ENCODE measurements around the gene PEA15. TPM values are rescaled to one million over a fixed set of nuclear protein-coding genes. Genes with fewer than 3 reads are reported as not detected.

Gene PEA15
- total RNA-seq, 1 donor from 2014 or later, result 39.1 TPM

GRCh38 chr1:160227034-160227433 lies 21.9 kb downstream of the PEA15 start:
- Histone ChIP-seq H3K9me3 (ENCODE audit: low read depth) (no peaks in the 10 kb centered on the region), H3K79me2 (ENCODE audit: low read depth) (no peaks in the 10 kb centered on the region), H3F3A (ENCODE audit: low read depth) (peaks cover 4% of the 10 kb centered on the region), H3K4me2 (no peak overlapping the region), H3K9ac (no peak overlapping the region), H4K20me1 (ENCODE audit: low read depth) (no peaks in the 10 kb centered on the region), H3K27me3 (no peaks in the 10 kb centered on the region), H3K4me1 (no peaks in the 10 kb centered on the region), H3K4me3 (no peak overlapping the region), H3K27ac (no peak overlapping the region), H3K36me3 (peaks cover 18% of the 10 kb centered on the region), H2AFZ (replicated peaks) (no peak overlapping the region)
- Mint-ChIP-seq H3K4me1 (no peaks in the 10 kb centered on the region), H3K4me3 (no peak overlapping the region), H3K36me3 (peaks cover 37% of the 10 kb centered on the region), H3K27ac (no peak overlapping the region), H3K9me3 (no peaks in the 10 kb centered on the region), H3K27me3 (ENCODE audit: insufficient read depth, low read depth) (no peaks in the 10 kb centered on the region)
- TF ChIP-seq EZH2phosphoT487 (IDR thresholded peaks at IDR 0.05) (no peak), CTCF (IDR thresholded peaks at IDR 0.05) (no peak), EZH2 (IDR thresholded peaks at IDR 0.05) (no peak)
- no peak for DNase-seq (ENCODE audit: low spot score)

GRCh38 chr1:160227561-160227960 lies 22.4 kb downstream of the PEA15 start:
- no peak overlapping the region for H3K27ac Mint-ChIP-seq
- no peak for DNase-seq (ENCODE audit: low spot score)
- Histone ChIP-seq H3K4me3 (no peak overlapping the region), H3K4me1 (no peaks in the 10 kb centered on the region), H3F3A (ENCODE audit: low read depth) (peaks cover under 1% of the 10 kb centered on the region), H3K9ac (no peak overlapping the region), H3K36me3 (peaks cover 18% of the 10 kb centered on the region), H2AFZ (replicated peaks) (no peak overlapping the region), H3K4me2 (no peak overlapping the region), H4K20me1 (ENCODE audit: low read depth) (no peaks in the 10 kb centered on the region), H3K79me2 (ENCODE audit: low read depth) (no peaks in the 10 kb centered on the region), H3K9me3 (ENCODE audit: low read depth) (no peaks in the 10 kb centered on the region), H3K27me3 (no peaks in the 10 kb centered on the region), H3K27ac (no peak overlapping the region)
- TF ChIP-seq CTCF (IDR thresholded peaks at IDR 0.05) (no peak), EZH2phosphoT487 (IDR thresholded peaks at IDR 0.05) (no peak), EZH2 (IDR thresholded peaks at IDR 0.05) (no peak)
- no peaks in the 10 kb centered on the region for H3K27me3 Mint-ChIP-seq (ENCODE audit: insufficient read depth, low read depth)
- peaks cover 32% of the 10 kb centered on the region for H3K36me3 Mint-ChIP-seq
- H3K4me3 Mint-ChIP-seq, result no peak overlapping the region
- H3K9me3 Mint-ChIP-seq, result no peaks in the 10 kb centered on the region
- no peaks in the 10 kb centered on the region for H3K4me1 Mint-ChIP-seq

- no peaks in the 10 kb centered on the region for H3F3A ChIP-seq (ENCODE audit: low read depth)
- no peak overlapping the region for H3K9ac ChIP-seq
- peaks cover 18% of the 10 kb centered on the region for H3K36me3 ChIP-seq
- Mint-ChIP-seq H3K9me3 (no peaks in the 10 kb centered on the region), H3K4me1 (no peaks in the 10 kb centered on the region), H3K27me3 (ENCODE audit: insufficient read depth, low read depth) (no peaks in the 10 kb centered on the region), H3K4me3 (no peak overlapping the region), H3K36me3 (peaks cover 30% of the 10 kb centered on the region), H3K27ac (no peak overlapping the region)
- H3K4me2 ChIP-seq, result no peak overlapping the region
- DNase-seq (ENCODE audit: low spot score), result no peak
- H4K20me1 ChIP-seq (ENCODE audit: low read depth), result no peaks in the 10 kb centered on the region
- no peaks in the 10 kb centered on the region for H3K27me3 ChIP-seq
- no peak overlapping the region for H2AFZ ChIP-seq (replicated peaks)
- H3K4me3 ChIP-seq, result no peak overlapping the region
- no peaks in the 10 kb centered on the region for H3K9me3 ChIP-seq (ENCODE audit: low read depth)
- H3K27ac ChIP-seq, result no peak overlapping the region
- H3K79me2 ChIP-seq (ENCODE audit: low read depth), result no peaks in the 10 kb centered on the region
- H3K4me1 ChIP-seq, result no peaks in the 10 kb centered on the region
- no peak for TF ChIP-seq CTCF (IDR thresholded peaks at IDR 0.05)
- no peak for TF ChIP-seq EZH2phosphoT487 (IDR thresholded peaks at IDR 0.05)
- no peak for TF ChIP-seq EZH2 (IDR thresholded peaks at IDR 0.05)
These were observed 23.2 kb downstream of the PEA15 start for GRCh38 chr1:160228431-160228830.
